GM18873 (cell line): ENCODE data around the gene RBM42.
"Not testable (repeated sequence)": the region's sequence is repeated elsewhere in the genome, so short reads cannot be mapped to it uniquely, and the experiment has no call there.

Source experiments
- ATAC-seq: cut with Tn5 transposase; IDR thresholded peaks from one replicate; pipeline ENCODE4 v1.9.1; 2021; ENCODE audit warnings: mild to moderate bottlenecking, moderate library complexity, moderate number of reproducible peaks; ENCODE audit not compliant: unreplicated experiment, low FRiP score

Gene RBM42

DNA sequence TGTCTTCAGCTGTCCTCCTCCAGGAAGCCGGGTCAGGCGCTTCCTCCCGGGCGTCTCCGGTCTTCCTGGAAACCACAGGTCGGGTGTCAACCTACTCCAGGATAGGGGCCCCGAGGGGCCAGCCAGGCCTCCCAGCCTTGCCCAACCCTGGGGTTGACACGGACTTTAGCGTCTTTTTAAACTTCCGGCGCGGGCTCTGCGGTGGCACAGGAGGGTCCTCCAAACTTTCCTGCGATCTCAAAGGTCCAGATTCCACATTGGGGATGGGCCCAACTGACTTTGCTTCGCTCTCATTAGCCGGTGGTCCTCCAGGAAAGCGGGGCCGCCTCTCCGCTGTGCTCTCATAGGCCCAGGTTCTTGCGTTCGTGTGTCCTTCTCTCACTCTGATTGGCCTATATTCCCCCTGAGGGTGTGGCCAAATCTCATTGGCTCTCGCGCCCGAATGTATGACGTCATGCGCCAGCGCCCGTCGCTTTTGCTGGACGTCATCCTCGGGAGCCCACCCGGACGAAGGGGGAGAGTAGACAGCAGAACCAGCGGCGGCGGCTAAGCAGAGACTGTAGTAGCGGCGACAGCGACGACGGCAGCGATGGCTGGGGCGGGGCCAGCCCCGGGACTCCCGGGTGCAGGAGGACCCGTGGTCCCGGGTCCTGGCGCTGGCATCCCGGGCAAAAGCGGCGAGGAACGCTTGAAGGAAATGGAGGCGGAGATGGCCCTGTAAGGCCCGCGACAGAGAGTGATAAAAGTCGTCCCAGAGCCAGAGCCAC lies at the start of gene RBM42:
Gene RBM42, plus strand, starts transcription at position 472 of the 767 bp plus-strand sequence. Its CDS starts 118 bp downstream, at position 590.
- ATAC-seq = peak; percentile 94

- no peak for ATAC-seq
These were observed 46.1 kb upstream of the RBM42 start for GRCh38 chr19:35582760-35583159.

GRCh38 chr19:35585848-35586247 lies 43.0 kb upstream of the RBM42 start, which contains the start of gene PMIS2:
TSS of gene PMIS2 (plus strand) at chr19:35586173. CDS start at chr19:35586260, 87 bp downstream.
- no peak for ATAC-seq

DNA sequence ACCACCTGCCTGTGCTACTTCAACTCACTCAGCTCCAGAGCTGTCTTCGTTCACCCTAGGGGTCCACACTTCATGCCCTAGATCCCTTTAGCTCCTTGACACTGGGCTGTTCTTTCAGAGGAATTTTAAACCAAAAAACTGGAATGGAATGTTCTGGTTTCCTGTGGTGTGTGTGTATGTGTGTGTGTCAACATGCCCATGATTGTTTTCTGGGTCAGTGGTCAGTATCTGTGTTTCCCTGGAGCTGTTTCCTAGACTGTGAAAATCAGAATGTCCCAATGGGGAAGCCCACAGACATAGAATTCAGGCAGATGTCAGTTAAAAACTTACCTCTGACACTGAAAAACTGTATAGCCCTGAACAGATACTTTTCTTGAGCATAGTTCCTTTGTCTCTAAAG lies 41.5 kb upstream of the RBM42 start:
- no peak for ATAC-seq

- ATAC-seq = no peak
These were observed 38.0 kb upstream of the RBM42 start for GRCh38 chr19:35590875-35591274.

DNA sequence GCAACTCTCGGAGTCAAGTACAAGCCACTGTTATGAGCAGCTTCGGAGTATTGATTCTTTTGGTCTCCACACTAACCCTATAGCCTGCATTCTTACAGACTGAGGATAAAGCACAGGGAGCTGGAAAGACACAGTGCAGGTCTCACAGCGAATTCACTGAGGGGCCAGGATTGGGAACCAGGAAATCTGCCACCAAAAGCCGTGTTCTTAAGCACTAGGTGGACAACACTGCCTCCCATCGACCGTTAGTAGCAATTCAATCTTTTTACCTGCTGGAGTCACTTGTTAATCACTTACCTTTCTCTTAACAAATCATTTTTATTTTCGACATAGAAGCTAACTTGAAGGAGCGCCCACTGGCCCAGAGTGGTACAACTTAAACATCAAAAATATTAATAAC lies 36.6 kb upstream of the RBM42 start:
- no peak for ATAC-seq

GRCh38 chr19:35595026-35595425 lies 33.8 kb upstream of the RBM42 start:
- ATAC-seq = not testable (repeated sequence)

DNA sequence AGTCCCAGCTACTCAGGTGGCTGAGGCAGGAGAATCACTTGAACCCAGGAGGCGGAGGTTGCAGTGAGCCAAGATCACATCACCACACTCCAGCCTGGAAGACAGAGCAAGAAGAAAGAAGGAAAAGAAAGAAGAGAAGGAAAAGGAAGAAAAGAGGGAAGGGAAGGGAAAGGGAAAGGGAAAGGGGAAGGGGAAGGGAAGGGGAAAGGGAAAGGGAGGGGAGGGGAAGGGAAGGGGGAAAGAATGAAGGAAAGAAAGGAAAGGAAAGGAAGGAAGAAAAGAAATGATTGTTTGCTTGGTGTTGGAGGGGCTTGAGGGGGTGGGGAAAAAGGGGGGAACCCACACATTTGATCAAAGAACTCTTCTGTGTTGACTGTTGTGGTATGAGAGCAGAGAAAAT lies 32.9 kb upstream of the RBM42 start:
- ATAC-seq = no peak

DNA sequence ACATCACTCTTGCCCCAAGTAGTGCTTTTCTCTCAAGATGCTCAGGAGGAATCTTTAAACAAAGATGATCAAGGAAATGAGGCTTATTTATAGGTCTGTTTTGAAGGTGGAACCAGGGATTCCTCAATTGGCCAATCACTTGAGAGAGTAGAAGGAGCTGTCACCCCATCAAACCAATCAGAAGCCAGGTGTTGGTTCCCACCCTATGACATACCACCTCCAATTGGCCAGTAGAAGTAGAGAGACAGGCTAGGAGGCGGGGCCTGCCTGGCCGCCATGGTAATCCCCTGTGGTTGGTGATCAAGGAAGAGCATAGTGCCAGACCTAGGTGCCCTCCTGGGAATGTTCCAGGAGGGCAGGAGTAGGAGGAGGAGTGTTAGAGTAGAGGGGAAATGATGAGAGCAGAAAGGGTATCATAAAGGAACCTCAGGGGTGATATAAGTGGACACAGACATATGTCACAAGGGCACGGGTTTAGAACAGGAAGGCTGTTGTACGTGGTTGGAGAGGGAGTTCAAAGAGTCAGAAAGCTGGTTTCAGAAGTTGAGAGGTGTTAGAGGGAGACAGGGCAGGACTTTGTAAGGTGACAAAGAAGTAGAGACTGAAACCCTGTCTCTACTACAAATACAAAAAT lies 32.4 kb upstream of the RBM42 start:
- no peak for ATAC-seq

- ATAC-seq = no peak
These were observed 26.9 kb upstream of the RBM42 start for GRCh38 chr19:35601971-35602370.

DNA sequence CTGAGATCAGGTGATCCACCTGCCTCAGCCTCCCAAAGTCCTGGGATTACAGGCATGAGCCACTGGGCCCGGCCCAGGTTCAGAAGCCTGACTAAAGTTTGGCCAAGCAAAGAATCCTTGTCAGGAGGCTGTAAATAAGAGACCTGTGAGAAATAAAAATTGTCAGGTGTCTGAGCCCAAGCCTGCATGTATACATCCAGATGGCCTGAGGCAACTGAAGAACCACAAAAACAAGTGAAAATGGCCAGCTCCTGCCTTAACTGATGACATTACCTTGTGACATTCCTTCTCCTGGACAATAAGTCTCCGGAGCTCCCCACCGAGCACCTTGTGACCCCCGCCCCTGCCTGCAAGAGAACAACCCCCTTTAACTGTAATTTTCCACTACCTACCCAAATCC lies 24.4 kb upstream of the RBM42 start:
- not testable (repeated sequence) for ATAC-seq

- ATAC-seq = not testable (repeated sequence)
These were observed 21.7 kb upstream of the RBM42 start for GRCh38 chr19:35607170-35607569.

DNA sequence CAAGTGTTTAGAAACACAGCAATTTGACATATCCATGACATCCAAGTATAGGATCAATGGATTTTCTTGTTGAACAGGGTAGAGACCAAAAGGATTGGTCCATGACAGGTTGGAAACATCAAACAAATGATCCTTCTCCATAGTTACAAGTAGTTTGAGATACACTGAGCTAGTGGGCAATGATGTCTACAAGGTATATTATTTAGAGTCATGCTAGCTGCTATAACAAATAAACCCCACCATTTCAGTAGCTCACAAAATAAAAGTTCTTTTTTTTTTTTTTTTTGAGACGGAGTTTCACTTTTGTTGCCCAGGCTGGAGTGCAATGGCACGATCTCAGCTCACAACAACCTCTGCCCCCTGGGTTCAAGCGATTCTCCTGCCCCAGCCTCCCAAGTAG lies 21.2 kb upstream of the RBM42 start:
- no peak for ATAC-seq

- no peak for ATAC-seq
These were observed 20.6 kb upstream of the RBM42 start for GRCh38 chr19:35608251-35608650.

GRCh38 chr19:35609851-35610353 lies 18.9 kb upstream of the RBM42 start:
- ATAC-seq = no peak

GRCh38 chr19:35612224-35612558 lies 16.6 kb upstream of the RBM42 start:
- ATAC-seq = no peak

- ATAC-seq = peak; percentile 53
These were observed 16.1 kb upstream of the RBM42 start, which contains the start of gene HAUS5 for GRCh38 chr19:35612559-35613321. TSS of gene HAUS5 (plus strand) at chr19:35612735. CDS start at chr19:35612795, 60 bp downstream.

- no peak for ATAC-seq
These were observed 15.3 kb upstream of the RBM42 start for GRCh38 chr19:35613574-35613973.

DNA sequence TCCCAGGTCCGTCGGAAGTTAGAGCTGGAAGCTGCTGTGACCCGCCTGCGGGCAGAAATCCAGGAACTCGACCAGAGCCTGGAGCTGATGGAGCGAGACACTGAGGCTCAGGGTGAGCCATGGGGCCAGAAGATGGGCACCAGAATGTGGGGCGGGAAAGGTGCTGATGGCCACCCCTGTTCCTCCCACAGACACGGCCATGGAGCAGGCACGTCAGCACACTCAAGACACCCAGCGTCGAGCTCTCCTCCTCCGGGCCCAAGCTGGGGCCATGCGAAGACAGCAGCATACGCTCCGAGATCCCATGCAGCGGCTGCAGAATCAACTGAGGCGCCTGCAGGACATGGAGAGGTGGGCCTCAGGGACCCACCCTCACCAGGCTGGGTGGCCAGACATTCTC lies 13.8 kb upstream of the RBM42 start:
- ATAC-seq = no peak

DNA sequence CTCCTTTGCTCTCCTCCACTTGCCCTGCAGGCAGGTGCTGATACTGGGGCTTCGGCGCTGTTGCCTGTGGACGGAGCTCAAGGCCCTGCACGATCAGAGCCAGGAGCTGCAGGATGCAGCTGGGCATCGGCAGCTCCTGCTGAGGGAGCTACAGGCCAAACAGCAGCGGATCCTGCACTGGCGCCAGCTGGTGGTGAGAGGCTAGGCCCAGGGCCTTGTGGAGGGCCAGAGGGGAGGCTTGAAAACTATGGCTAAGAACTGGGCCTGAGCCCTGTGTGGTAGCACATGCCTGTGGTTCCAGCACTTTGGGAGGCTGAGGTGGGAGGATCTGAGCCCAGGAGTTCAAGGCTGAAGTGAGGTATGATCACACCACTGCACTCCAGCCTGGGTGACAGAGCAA lies 10.0 kb upstream of the RBM42 start:
- ATAC-seq = no peak

DNA sequence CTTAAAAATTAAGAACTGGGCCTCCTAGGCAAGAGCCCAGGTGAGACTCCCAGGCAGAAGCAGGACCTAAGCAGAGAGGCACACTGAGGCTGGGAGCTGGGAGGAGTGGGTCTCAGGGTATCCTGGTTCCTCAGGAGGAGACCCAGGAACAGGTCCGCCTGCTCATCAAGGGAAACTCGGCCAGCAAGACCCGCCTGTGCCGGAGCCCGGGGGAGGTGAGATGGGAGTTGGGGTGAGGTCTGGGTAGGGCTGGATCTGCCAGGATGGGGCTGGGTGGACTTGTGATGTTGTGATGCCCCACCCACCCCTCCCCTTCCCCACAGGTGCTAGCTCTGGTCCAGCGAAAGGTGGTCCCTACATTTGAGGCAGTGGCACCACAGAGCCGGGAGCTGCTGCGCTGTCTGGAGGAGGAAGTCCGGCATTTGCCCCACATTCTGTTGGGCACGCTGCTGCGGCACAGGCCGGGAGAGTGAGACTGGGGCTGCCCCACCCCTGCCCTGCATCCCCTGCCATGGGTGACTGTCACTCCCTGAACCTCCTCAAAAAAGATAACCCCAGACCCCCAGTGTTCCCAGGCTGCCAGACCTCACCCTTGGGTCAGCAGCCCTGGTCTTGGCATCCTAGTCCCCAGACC lies 9.4 kb upstream of the RBM42 start:
- no peak for ATAC-seq
